ENCODE measurements around the gene GLUD1.
"Not testable (repeated sequence)": the region's sequence is repeated elsewhere in the genome, so short reads cannot be mapped to it uniquely, and the experiment has no call there.

The GLUD1 gene

GRCh38 chr10:87038786-87039185 is 55.9 kb downstream of the GLUD1 start:
- DNase-seq, result no peak

GRCh38 chr10:87038286-87038717 is 56.3 kb downstream of the GLUD1 start:
- DNase-seq, result no peak

- DNase-seq, result no peak
Observed at GRCh38 chr10:87036623-87037022, 58.0 kb downstream of the GLUD1 start.

- no peak for DNase-seq
Observed at GRCh38 chr10:87030912-87031635, 63.6 kb downstream of the GLUD1 start.

- DNase-seq, result not testable (repeated sequence)
Observed at GRCh38 chr10:87030419-87030818, 64.2 kb downstream of the GLUD1 start.

- not testable (repeated sequence) for DNase-seq
Observed at GRCh38 chr10:87026747-87027508, 67.7 kb downstream of the GLUD1 start.

- not testable (repeated sequence) for DNase-seq
Observed at GRCh38 chr10:87025285-87025958, 69.2 kb downstream of the GLUD1 start.

- not testable (repeated sequence) for DNase-seq
Observed at GRCh38 chr10:87020056-87020455, 74.6 kb downstream of the GLUD1 start, which contains the start of gene FAM25A. Gene FAM25A (plus strand): TSS chr10:87020294. CDS start chr10:87020325, 31 bp downstream.

- not testable (repeated sequence) for DNase-seq
Observed at GRCh38 chr10:87019504-87019903, 75.1 kb downstream of the GLUD1 start.

GRCh38 chr10:87019066-87019465 is 75.6 kb downstream of the GLUD1 start:
- DNase-seq, result not testable (repeated sequence)

- DNase-seq, result not testable (repeated sequence)
Observed at GRCh38 chr10:87018127-87018526, 76.5 kb downstream of the GLUD1 start.

- DNase-seq, result not testable (repeated sequence)
Observed at GRCh38 chr10:87014986-87015716, 79.5 kb downstream of the GLUD1 start.

GRCh38 chr10:87013528-87013927 is 81.1 kb downstream of the GLUD1 start:
- not testable (repeated sequence) for DNase-seq

- not testable (repeated sequence) for DNase-seq
Observed at GRCh38 chr10:87009134-87009696, 85.4 kb downstream of the GLUD1 start.

- not testable (repeated sequence) for DNase-seq
Observed at GRCh38 chr10:87008303-87008702, 86.3 kb downstream of the GLUD1 start.

- DNase-seq, result not testable (repeated sequence)
Observed at GRCh38 chr10:87007674-87008073, 87.0 kb downstream of the GLUD1 start.

GRCh38 chr10:87007124-87007523 is 87.5 kb downstream of the GLUD1 start:
- not testable (repeated sequence) for DNase-seq

- no peak for DNase-seq
Observed at GRCh38 chr10:87000491-87000890, 94.2 kb downstream of the GLUD1 start.
